DND-41 (cell line): ENCODE results near the gene GPR135.

ENCODE experiments used
- ATAC-seq: fragments of 200-7000 bp; cut with Tn5 transposase; 3 replicates; pipeline ENCODE4 v1.9.1; 2021; ENCODE audit warnings: low read depth; ENCODE audit not compliant: insufficient read depth
- DNase-seq: peaks from one replicate; pipeline ENCODE4 v3.0.0-alpha.2; 2020
- H2AFZ ChIP-seq: 2 replicates; pipeline ENCODE4 v1.6.0; 2012; ENCODE audit warnings: low read depth, low read length
- H3K27ac ChIP-seq: 2 replicates; pipeline ENCODE4 v1.5.1; 2012; ENCODE audit warnings: low read length, inconsistent platforms
- H3K27me3 ChIP-seq: fragments of 200-600 bp; sonication (generic); 2 replicates; pipeline ENCODE4 v1.6.0; 2012; ENCODE audit warnings: low read length, mild to moderate bottlenecking, inconsistent platforms; ENCODE audit not compliant: insufficient read depth, poor library complexity
- H3K36me3 ChIP-seq: 2 replicates; pipeline ENCODE4 v1.5.1; 2012; ENCODE audit warnings: low read length, inconsistent platforms; ENCODE audit not compliant: insufficient read depth
- H3K4me1 ChIP-seq: 2 replicates; pipeline ENCODE4 v1.5.1; 2012; ENCODE audit warnings: mild to moderate bottlenecking, low read length; ENCODE audit not compliant: insufficient read depth
- H3K4me2 ChIP-seq: 2 replicates; pipeline ENCODE4 v1.6.0; 2012; ENCODE audit warnings: mild to moderate bottlenecking, moderate library complexity, low read length, inconsistent platforms; ENCODE audit not compliant: insufficient read depth
- H3K4me3 ChIP-seq, 2 experiments: fragments of 200-600 bp in 1 of 2; shearing (Covaris generic) in 1 of 2; 2 replicates each; pipeline ENCODE4 v1.5.1; 2012 to 2016; ENCODE audit warnings: inconsistent platforms in 2 of 2, low read length in 2 of 2, mild to moderate bottlenecking in 2 of 2, low read depth in 1 of 2, moderate library complexity in 1 of 2
- H3K79me2 ChIP-seq: 2 replicates; pipeline ENCODE4 v1.6.0; 2012; ENCODE audit warnings: low read length, inconsistent platforms; ENCODE audit not compliant: insufficient read depth
- H3K9ac ChIP-seq: 2 replicates; pipeline ENCODE4 v1.6.0; 2012; ENCODE audit warnings: low read depth, mild to moderate bottlenecking, inconsistent platforms, low read length, moderate library complexity
- H3K9me3 ChIP-seq: 2 replicates; pipeline ENCODE4 v1.5.1; 2012; ENCODE audit warnings: low read length, moderate library complexity, mild to moderate bottlenecking, inconsistent platforms; ENCODE audit not compliant: insufficient read depth, severe bottlenecking
- H4K20me1 ChIP-seq: 2 replicates; pipeline ENCODE4 v1.6.0; 2012; ENCODE audit warnings: low read length; ENCODE audit not compliant: insufficient read depth
- CTCF ChIP-seq: IDR thresholded peaks from 2 replicates; pipeline ENCODE4 v1.5.1; 2012; ENCODE audit warnings: borderline replicate concordance, low read length, moderate library complexity, mild to moderate bottlenecking; ENCODE audit not compliant: poor library complexity, severe bottlenecking; ENCODE audit errors: extremely low read depth
- EZH2 ChIP-seq: IDR thresholded peaks from 3 replicates; pipeline ENCODE4 v1.6.1; 2012; ENCODE audit warnings: borderline replicate concordance, low read depth, mild to moderate bottlenecking, moderate library complexity, low read length, inconsistent platforms; ENCODE audit not compliant: severe bottlenecking

GPR135 gene

GRCh38 chr14:59438195-59438647 lies 27.0 kb downstream of the GPR135 start:
- H3K79me2 ChIP-seq = no peaks in the 10 kb centered on the region
- DNase-seq (no peak), ATAC-seq (no peak)
- H3K27ac ChIP-seq = no peak overlapping the region
- TF ChIP-seq EZH2 = no peak
- no peak for TF ChIP-seq CTCF
- H3K9ac ChIP-seq = no peak overlapping the region
- no peaks in the 10 kb centered on the region for H3K4me1 ChIP-seq
- H3K36me3 ChIP-seq = no peaks in the 10 kb centered on the region
- H3K9me3 ChIP-seq = no peaks in the 10 kb centered on the region
- no peak overlapping the region for H3K4me3 ChIP-seq
- no peak overlapping the region for H2AFZ ChIP-seq
- H3K27me3 ChIP-seq = no peaks in the 10 kb centered on the region
- H4K20me1 ChIP-seq = no peaks in the 10 kb centered on the region
- H3K4me2 ChIP-seq = no peak overlapping the region

GRCh38 chr14:59435987-59436386 lies 29.2 kb downstream of the GPR135 start:
- Histone ChIP-seq H3K9me3 (no peaks in the 10 kb centered on the region), H3K27me3 (no peaks in the 10 kb centered on the region), H3K4me3 (no peak overlapping the region), H3K79me2 (no peaks in the 10 kb centered on the region), H3K36me3 (no peaks in the 10 kb centered on the region), H3K27ac (no peak overlapping the region), H3K4me1 (no peaks in the 10 kb centered on the region), H3K9ac (no peak overlapping the region), H4K20me1 (no peaks in the 10 kb centered on the region), H2AFZ (no peak overlapping the region), H3K4me2 (no peak overlapping the region)
- no peak for TF ChIP-seq CTCF
- no peak for TF ChIP-seq EZH2
- ATAC-seq (no peak), DNase-seq (no peak)

DNA sequence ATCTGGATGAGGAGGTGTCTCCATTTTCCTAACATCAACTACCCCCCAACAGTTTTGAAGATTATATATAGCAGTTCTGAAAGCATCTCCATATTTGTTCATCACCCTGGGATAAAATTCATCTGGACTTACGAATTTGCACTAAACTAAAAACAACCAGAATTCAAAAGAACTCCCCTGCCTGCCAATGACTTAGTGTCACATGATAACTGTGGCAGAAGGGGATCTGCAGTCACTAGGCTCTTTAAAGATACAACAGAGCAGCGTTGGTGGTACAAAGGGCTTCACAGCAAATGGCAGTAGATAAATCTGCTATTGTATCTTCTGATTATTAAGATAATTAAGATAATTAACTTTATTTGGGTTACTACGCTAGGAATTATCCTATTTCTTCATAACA lies 30.1 kb downstream of the GPR135 start:
- H3K9me3 ChIP-seq = no peaks in the 10 kb centered on the region

More for the DNA sequence above, 30.1 kb downstream of the GPR135 start:
- Histone ChIP-seq H3K79me2 (no peaks in the 10 kb centered on the region), H3K36me3 (no peaks in the 10 kb centered on the region), H3K4me2 (no peak overlapping the region), H2AFZ (no peak overlapping the region), H3K27me3 (no peaks in the 10 kb centered on the region), H3K4me1 (no peaks in the 10 kb centered on the region), H4K20me1 (no peaks in the 10 kb centered on the region), H3K9ac (no peak overlapping the region), H3K4me3 (no peak overlapping the region), H3K27ac (no peak overlapping the region)
- ATAC-seq (no peak), DNase-seq (no peak)
- TF ChIP-seq CTCF = no peak
- no peak for TF ChIP-seq EZH2
